Measurements from ENCODE around the gene GPR156.
A peak's percentile ranks its signal among the peaks of the same experiment; 100 is the strongest.

The GPR156 gene

DNA sequence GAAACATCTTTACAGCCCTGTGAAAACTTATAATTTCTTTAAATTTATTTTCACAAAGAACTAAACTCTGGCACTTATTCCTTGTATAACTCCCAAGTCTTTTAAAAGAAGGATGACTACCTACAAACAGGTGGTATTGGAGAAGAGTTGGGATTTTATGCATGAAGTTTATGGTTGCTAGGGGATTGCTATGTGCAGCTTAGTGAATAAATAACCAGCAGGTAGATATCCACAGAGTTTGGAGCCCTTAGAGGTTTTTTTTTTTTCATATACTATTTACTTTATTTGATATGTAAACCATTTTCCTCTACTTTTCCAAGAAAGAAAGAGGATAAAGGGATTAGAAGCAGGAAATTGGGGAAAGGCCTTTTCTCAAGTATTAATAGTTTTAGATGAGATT lies 91.5 kb downstream of the GPR156 start:
- DNase-seq (ENCODE audit: low read depth) = no peak

DNA sequence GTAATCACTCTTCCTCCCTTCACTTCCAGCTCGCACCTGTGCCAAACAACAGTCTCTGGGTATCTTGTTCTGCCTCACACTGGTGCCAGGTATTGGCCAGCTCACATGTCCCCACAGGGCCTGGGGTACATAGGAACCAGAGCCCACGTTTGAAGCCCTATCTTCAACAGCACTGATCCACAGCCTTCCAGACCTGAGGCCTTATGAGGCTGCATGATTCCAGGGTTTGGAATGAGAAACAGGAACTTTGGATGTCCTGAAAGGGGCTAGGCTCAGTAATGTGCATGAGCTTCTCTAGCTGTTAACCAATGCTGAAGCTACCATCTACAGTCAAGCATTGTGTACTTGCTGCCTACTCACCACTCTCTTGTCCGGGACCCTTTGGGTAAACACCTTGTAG lies 92.4 kb downstream of the GPR156 start:
- DNase-seq (ENCODE audit: low read depth) = no peak

DNA sequence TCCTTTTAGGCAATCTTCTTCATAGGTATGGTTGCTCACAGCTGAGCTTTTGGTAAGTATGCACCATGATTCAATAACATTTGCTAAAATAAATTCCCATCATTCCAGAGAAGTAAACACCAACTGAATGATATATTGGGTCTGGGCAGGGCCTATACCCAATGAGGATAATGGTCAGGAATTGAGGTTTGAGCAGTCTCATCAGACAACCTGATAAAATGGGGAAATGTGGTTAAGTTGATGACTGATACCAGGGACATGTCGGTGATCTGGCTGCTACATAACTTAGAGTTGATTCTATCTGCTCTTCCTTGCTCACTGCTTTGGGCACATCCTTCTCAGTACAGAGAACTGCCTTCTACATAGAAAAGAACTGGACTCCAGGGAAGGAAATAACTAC lies 92.9 kb downstream of the GPR156 start:
- no peak for DNase-seq (ENCODE audit: low read depth)

DNA sequence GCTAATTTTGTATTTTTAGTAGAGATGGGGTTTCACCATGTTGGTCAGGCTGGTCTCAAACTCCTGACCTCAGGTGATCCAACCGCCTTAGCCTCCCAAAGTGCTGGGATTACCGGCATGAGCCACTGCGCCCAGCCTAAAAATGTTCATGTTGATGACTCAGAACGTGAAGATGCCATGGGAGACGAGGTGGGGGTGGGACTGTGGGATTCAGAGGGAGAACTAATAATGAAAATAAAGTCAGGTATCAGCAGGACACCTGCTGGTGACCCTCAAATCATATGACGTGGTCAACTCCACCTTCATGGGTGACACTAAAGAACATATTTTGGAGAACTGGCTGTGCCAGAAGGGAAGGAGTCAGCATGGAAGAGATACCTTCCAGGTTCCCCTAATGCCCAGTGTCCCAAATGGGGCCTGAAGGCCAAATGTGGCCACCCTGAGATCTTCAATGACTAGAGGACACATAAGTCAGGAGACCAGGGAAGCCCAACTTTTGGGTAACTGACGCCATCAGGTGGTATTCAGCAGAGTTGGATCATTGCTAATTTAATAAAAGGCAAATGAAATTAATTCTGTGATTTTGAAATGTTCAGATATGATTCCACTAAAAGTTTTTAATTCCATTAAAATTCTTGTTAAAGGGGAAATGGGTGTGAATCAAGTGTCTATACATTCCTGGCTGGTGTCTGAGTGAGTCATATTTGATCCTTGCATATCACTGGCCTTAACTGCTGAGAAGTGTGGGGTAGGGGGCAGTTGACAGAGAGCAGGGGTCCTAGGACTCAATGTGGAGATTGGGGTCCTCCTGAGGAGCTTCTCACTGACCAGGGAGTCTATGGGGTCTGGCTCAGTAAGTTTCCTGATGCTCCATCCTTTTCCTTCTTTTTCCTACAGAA lies 102.2 kb downstream of the GPR156 start:
- no peak for DNase-seq (ENCODE audit: low read depth)

DNA sequence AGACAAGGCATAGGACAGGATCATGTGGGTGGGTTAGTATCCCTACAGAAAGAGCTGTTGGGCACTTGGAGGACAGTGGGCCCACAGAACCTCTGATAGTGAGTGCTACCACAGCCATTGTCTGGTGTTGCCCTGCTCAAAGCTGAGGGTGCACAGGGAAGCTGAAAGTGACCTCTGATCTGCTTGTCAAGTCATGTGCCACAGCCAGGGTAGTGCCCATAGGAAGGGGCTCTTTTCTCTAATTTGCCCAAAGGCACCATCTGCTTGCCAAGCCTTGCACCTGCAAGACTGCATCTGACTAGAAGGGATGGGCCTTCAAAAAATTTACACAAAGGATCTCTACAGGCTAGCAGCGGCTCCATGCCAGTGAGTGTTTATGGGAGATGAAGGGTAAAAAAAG lies 103.4 kb downstream of the GPR156 start:
- no peak for DNase-seq (ENCODE audit: low read depth)

DNA sequence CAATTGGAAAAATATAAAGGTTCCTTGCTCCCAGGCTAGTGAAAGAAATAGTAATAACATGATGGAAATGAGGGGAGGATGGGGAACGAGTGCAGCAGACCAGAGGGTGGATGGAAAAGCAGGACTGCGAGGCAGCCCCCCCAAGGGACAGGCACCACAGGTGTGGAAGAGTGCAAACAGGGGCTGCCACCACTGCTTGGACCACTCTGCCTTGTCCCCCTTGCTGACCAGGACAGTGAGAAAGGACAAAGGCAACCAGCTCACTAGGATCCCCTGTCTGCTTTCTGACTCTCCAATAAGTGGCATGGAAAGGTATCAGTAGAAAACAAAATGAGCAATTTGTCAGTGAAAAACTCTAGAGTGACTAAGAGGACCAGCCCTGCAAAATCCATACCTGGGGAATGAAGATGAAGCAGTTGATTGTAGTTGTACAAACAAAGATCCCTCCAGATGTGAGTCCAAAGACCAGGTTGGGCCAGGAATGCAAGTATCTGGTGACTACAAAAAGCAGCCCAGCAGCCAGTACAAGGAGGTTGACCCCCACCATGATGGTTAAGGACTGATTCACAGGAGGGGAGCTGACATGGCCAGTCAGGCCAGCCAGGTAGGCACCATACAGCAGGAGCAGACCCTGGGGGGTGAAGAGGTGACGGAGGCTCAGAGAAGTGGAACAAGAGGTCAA lies 104.2 kb downstream of the GPR156 start:
- no peak for DNase-seq (ENCODE audit: low read depth)

DNA sequence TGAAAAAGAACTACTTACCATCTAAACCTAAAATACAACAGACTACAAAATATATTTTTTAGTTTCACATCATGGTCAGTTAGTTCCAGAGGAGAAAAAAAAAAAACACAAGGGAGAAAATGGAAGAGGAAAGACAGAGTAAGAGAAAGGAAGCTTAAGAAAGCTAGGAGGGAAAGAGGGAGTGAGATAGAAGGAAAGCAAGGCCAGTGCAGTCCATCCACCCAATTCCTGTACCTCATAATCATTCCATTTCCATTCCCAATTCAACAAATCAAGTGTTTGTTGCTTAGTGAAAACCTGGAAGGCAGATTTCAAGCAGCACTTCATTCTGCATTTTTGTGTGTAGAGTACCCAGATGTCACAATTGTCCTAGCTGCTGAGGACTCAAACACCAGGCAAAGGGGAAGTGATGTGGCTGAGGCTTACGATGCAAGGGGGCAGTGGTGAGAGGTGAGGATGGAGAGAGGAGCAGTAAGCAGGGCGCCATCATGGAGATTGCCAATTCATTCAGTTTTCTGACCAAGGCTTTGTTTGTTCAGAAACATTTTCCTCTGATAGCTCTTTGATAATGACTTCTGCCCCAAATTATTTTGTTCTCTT lies 107.2 kb downstream of the GPR156 start:
- no peak for DNase-seq (ENCODE audit: low read depth)

DNA sequence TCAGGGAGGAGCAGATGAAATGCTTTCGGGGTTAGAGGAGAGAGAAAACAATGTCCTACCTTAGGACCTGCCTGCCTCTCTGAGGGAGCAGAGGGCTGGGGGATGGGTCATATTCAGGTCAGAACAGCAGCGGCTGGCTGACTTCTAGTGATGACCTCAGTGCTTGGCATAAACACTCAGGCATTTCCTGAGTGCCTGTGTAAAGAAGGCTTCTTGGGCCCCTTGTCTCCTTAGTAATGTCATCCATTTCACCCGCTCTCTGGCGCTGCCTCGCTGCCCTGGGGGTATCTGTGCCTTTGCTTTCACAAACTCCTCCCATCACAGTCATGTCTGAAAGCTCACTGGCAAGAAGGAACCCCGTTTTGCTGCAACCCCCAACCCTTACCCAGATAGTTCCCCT lies 107.9 kb downstream of the GPR156 start:
- peak; percentile 85 for DNase-seq (ENCODE audit: low read depth)

DNA sequence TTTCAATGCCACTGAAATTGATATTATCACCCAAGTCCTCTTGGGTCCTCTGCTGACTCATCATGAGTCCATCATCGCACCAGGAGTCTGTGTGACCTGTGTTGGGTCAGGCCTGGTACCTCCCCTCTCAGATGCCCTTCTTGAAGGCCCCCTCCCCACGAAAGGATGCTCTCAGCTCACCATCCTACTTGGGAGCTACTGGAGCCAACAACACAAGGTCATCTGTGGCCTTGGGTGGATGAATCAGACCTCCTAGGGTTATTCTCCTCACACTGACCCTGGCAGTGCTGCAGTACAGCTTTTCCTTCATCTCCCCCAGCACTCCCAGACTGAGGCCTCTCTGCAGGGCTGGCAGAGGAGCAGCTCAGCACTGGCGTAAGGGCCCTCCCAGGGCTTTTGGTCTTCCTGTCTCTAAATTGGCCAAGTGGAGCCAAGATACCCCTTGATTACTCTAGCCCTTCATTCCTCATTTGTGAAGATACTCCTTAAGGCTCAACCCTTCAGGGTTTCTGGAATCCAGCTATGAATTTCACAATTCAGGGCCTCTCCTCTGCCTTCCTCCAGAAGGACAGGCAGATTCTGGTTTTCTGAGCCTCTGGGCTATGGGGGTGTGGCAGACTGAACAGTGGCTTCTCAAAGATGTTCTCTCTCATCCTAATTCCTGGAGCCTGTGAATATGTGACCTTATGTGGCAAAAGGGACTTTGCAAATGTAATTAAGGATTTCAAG lies 110.0 kb downstream of the GPR156 start:
- DNase-seq (ENCODE audit: low read depth) = no peak

DNA sequence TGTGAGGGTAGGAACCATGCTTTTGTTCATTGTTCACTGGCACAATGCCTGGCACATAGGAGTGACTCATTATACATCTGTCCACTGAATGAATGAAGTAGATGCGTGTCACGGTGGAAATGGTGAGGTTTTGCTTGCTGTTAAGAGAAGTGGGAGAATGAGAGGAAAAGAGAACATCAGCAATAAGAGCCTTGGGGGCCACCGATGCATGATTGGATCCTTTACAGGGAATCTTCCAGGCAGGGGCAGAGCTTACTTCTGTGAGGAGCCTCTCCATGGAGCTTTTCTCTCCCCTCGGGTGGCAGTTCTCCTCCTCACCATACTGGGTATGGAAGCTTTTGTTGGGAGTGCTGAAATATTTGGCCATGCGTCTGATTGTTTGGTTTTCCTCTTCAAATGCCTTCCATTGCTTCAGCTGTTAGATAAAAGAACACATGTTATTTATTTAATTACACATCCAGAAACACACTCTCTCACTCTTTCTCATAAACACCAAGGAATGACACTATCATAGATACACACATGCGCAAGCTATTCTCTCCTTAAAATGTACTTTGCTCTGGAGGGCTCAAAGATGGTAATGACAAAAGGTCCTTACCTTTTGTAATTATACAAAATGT lies 111.9 kb downstream of the GPR156 start:
- DNase-seq (ENCODE audit: low read depth) = no peak

DNA sequence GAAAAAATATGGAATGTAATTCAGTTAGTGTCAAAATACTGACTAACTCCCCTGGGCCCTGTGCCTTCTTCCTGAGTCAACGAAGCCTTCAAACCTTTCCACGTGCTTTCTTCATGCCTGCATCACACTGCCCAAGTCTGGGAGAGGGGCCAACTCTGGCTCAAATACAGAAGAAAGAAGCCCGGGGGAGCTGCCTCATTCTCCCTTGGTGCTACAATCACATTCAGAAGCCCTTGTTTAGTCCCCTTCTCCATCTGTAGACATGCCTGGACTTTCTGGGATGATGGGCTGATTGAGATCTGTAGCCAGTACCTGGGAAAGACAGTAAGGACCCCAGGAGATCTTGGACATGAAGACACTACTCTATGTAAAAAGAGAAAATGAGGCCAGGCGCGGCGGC lies 113.0 kb downstream of the GPR156 start:
- no peak for DNase-seq (ENCODE audit: low read depth)

DNA sequence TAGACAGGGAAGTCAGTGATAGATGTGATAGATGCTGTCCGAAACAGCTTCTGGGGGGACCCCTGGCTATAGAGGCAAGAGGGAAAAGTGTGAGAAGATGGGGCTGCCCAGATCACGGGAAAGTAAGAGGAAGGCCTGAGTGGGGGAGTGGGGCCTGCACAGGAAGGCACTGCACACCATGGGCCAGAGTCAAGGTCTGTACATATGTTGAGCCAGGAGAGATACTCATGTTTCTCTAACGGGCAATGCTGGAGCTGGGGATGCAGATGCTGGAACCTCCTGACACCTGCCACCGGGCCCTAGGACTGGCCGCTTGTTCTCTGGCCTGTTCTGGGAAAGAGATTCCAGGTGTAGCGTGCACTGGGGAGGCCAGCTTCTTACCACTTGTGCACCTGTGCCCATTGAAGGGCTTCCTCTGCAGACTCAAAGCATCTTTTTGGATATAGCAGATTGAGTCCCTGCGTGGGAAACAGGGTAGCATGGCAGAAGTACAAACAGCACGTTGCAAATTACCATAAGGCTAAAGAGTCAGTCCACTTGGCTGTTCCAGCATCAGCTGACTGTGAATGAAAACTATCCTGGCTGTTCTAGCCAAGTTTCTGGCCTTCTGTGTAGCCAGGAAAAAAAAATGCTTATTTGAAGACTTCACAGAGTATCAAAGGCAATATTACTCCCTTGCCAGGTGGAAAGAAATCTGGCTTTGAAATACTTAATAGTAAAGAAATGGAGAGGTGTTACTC lies 113.7 kb downstream of the GPR156 start:
- no peak for DNase-seq (ENCODE audit: low read depth)

DNA sequence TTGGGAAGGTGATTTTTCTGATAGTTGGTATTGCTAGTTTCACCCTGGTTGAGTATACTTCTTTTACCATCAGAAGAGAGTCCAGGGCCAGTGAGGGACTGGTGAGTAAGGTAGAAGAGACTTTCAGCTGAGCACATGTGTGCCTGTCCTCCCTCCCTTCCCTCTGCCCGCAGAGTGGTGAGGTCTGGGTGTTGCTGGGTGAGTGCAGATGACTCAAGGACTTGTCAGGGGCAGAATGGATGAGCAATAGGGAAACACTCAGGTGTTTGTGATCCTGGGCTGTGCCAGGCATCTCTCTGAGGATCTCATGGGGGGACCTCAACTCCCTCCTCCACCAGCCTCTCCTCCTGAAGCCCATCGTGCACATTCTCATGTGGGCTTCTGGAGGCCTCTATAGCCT lies 114.8 kb downstream of the GPR156 start:
- DNase-seq (ENCODE audit: low read depth) = peak; percentile 86

DNA sequence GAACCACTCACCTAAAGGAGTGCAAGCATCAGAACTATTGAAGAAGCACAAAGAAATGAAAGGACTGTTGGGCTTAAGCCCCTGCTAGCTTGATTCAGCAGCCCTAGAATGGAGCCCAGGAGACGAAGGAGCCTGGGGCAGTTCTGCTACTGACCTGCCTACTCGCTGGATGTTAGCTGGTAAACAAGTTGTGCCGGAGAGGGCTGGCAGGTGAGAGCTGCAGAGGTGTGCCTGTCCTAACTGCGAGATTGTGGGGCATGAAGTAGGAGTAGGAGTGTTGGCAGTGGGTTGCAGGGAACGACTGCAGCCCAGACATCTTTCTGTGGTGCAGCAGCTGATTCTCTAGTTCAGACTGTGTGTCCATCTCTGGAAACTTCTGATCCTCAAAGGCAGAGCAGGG lies 115.6 kb downstream of the GPR156 start:
- no peak for DNase-seq (ENCODE audit: low read depth)

DNA sequence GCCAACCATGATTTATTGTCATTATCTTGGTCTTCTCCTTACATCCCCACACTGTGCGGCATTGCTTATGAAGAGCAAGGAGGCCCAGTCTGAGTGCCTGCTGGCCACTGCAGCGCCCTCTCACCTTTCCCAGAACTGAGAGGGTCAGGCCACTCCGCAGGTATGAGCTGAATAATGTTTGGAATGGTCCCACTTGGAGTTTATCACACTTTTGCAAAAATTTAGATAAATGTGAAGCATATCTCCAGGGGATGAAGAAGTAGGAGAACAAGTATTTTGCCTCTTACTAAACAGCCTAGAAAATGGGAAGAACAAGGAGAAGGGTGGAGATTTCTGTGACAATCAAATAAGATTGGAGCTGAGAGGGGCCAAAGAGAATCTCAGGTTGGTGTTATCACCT lies 116.4 kb downstream of the GPR156 start:
- DNase-seq (ENCODE audit: low read depth) = no peak

DNA sequence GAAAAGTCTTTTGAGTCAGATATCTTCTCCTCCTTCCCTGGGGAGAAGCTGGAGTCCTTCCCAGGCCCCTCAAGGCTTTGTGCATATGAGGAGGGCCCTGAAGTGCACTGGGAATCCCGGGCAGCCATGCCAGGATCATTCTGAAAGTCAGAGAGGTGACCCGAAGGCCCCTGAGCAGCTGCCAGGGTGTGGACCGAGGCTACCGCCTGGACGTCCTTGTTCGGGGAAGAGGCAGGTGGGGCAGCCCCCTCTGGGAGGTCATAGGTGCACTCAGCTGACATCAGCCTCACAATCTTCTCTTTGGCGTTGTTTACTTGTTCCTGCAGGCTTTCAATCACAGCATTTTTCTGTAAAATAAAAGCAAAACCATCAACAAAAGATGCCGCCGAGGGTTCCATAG lies 117.0 kb downstream of the GPR156 start:
- DNase-seq (ENCODE audit: low read depth) = no peak

DNA sequence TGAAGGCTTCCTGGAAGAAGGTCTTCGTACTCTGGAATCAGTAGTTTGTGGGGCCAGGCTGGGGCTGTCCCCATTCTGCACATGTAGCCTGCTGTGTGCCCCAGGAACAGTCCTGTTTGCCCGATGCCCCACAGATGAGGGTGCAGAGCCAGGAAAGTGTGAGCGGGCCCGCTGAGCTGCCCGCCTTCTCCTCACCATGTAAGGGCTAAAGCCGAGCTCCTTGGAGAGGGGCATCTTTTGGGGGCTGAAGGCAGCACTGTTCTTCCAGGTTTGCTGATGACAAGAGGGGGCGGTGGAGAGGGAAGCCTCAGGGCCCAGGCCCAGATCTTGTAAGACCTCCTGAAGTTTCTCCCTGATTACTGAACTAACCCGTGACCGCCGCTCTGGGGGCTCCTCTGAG lies 117.5 kb downstream of the GPR156 start:
- no peak for DNase-seq (ENCODE audit: low read depth)

DNA sequence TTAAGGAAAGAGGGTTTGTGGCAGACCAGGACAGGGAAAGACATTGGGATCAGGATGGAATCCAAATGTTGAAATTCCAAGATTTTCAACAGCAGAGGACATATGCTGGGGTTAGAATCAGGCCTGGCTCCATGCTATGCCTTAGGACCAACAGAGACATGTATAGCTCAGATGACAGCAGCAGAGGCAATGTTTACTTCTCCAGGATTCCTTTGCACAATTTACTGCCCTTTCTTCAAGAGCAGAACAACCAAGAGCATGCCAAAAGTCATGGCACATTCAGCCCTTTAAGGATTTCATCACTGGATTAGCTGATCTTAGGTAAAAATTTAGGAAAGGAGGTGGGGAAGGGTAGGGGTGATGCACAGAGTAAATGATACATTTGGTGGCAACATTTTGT lies 121.2 kb downstream of the GPR156 start:
- no peak for DNase-seq (ENCODE audit: low read depth)

DNA sequence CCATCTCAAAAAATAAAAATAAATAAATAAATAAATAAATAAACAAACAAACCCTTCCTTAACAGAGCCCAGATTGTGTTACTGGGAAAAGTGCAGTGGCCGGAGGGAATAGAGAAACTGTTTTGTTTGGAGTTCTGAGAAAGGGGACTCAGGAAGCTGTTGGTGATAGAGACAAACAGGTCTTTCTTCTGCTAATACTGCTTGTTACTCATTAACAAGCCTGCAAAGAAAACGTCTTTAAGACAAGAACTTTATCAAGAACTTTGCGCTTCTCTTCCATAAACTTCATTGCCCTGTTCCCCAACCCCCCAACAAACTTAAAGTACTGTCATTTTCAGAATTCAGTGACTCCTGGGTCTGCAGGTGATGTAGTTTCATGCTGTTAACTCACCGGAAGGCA lies 122.0 kb downstream of the GPR156 start:
- no peak for DNase-seq (ENCODE audit: low read depth)

DNA sequence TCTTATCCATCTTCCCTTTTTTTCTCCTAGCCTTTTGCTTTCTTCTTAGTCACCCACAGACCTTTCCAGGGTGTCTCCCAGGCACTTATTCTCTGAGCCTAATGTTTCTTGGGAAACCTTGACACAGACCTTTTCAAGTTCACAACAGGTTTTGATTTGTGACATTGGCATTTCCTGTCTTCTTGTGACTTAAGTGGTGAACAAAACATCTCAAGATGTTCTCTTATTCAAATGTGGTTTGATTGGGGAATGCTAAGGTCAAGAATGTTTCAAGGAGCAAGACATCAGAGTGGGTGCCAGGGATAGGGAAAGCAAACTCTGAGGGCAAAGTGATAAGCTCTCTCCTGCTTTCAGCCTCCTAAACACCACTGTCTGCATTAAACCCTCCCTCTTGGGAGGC lies 122.6 kb downstream of the GPR156 start:
- peak; percentile 77 for DNase-seq (ENCODE audit: low read depth)

DNA sequence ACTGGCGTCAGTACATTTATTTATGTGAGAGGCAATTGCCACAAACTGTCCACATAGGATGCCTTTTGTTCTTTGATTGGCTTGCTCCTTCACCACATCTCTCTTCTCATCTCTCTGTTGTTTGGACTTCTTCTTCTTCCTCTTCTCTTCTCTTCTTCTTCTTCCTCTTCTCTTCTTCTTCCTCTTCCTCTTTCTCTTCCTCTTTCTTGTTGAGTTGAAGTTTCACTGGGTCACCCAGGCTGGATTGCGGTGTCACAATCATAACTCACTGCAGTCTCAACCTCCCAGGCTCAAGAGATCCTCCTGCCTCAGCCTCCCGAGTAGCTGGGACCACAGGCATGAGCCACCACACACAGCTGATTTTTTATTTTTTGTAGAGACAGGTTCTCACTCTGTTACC lies 123.1 kb downstream of the GPR156 start:
- DNase-seq (ENCODE audit: low read depth) = no peak
